Cardiac fibroblast (primary cell): ENCODE data around the gene SMS.
A peak's percentile ranks its signal among the peaks of the same experiment; 100 is the strongest.

Source experiments
- DNase-seq, 2 donors: peaks; one replicate each; pipeline versions ENCODE4 v3.0.0 to v3.0.0-alpha.2; 2010; ENCODE audit warnings: low read depth in 2 of 2
- H3K4me3 ChIP-seq, 2 donors: replicated peaks in 1 of 2; 1 replicate in 1 of 2; 2 replicates in 1 of 2; pipeline ENCODE4 v1.5.1; 2011; ENCODE audit warnings: low read depth in 2 of 2, low read length in 2 of 2, mild to moderate bottlenecking in 2 of 2, moderate library complexity in 1 of 2
- TF ChIP-seq, protein P1 (sequence below): IDR thresholded peaks from one replicate; pipeline ENCODE4 v1.5.1; 2011; ENCODE audit warnings: low read depth, mild to moderate bottlenecking, low read length, inconsistent platforms

The SMS gene

DNA sequence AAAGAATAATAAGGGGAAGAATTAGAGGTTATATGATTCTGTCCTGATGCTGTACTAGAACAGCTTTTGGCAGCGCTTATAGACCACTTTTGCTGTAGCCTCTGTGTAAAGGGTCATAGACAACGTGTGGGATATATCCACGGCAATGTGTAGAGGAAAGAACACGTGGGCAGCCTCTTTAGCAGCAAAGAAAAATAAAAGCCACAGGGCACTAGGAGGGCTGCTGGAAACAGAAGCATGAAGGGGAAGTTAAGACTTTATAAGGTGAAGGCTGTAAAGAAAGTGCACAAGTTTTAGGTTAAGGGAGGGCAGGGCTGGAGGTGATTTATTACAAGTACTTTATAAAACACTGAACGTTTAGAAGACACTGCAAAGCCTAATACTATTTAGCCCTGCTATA is 71.5 kb downstream of the SMS start:
- H3K4me3 ChIP-seq: no peak overlapping the region
- TF ChIP-seq, protein P1, sequence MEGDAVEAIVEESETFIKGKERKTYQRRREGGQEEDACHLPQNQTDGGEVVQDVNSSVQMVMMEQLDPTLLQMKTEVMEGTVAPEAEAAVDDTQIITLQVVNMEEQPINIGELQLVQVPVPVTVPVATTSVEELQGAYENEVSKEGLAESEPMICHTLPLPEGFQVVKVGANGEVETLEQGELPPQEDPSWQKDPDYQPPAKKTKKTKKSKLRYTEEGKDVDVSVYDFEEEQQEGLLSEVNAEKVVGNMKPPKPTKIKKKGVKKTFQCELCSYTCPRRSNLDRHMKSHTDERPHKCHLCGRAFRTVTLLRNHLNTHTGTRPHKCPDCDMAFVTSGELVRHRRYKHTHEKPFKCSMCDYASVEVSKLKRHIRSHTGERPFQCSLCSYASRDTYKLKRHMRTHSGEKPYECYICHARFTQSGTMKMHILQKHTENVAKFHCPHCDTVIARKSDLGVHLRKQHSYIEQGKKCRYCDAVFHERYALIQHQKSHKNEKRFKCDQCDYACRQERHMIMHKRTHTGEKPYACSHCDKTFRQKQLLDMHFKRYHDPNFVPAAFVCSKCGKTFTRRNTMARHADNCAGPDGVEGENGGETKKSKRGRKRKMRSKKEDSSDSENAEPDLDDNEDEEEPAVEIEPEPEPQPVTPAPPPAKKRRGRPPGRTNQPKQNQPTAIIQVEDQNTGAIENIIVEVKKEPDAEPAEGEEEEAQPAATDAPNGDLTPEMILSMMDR: no peak
- no peak for DNase-seq

DNA sequence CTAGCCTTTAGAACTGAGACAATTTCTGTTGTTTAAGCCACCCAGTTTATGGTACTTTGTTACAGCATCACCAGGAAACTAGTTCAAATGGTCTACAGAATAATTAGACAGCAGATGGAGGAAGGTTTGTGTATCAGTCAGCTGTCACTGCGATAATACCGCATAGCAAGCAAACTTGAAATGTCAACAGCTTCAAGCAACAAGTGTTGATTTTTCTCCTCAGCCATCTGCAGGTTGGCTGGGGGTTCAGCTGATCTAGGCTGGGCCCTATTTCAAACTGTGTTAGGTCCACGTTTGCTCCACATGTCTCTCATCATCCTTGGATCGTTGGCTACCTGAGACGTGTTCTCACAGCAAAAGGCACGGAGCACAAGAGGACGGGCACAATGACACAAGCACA is 72.4 kb downstream of the SMS start:
- TF ChIP-seq, protein P1: no peak
- no peak overlapping the region for H3K4me3 ChIP-seq
- DNase-seq: no peak

DNA sequence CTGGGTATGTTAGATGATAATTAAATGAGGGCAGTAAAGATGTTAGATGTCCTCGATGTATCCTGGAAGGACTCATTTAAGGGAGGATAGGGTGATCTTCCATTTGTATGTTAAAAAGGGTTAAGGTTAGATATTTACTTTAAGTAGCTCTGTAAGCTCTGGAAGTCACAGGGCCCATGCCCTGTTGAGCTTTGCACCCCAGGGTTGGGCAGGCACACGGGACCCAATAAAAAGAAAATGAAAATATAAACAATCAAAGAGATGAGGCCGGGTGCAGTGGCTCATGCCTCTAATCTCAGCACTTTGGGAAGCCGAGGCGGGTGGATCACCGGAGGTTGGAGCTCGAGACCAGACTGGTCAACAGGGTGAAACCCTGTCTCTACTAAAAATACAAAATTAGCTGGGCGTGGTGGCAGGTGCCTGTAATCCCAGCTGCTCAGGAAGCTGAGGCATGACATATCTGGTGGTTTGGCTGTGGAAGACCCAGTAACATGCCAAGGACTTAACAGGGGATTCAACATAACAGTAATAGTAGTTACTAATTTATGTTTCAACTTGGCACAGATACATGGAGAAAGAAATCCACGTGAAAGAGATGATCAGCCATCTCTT is 74.7 kb downstream of the SMS start:
- DNase-seq: no peak
- no peak overlapping the region for H3K4me3 ChIP-seq
- TF ChIP-seq, protein P1: no peak

DNA sequence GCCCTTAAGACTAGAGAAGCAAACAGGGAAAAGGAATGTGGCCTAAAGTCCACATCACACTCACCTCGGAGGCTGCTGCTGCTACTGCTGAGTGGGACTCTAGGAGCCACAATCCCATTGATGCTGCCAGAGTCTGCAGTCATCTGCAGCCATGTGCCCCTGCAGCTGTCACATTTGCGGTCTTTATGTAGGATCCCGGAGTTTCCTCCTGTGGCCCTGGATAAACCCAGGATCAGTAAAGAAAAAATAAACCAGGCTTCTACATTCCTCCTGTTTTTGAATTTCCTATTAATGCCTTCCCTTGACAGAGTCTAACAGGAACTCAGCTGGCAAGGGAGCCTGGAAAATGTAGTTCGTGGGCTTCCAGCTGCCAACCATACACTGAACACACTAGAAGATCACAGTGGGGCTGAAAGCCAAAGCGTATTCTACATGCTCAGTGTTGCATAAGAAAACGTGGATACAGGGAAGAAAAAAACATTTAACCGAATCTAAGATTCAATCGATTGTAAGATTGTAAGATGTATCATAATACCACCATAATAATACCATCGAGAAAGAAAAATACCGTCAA is 81.3 kb downstream of the SMS start:
- DNase-seq: no peak
- no peak overlapping the region for H3K4me3 ChIP-seq
- TF ChIP-seq, protein P1: no peak

DNA sequence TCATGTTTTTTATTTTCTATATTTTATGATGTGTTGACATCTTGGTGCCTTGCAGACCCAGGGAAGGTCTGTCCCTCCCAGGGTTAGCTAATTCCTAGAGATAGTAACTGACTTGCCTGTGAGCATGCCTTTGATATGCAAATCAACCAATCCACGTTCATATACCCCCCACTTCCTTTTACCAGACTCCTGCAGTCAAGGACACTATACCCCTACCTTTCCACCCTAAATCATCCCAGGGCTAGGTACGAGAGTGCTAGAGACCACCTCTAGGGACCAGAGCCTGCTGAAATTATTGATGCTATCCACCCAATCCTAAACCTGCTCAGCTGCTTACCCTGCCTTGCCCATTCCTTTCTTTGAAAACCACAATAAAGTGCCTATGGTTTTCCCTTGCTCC is 84.1 kb downstream of the SMS start:
- no peak for DNase-seq
- H3K4me3 ChIP-seq: no peak overlapping the region
- TF ChIP-seq, protein P1: no peak

DNA sequence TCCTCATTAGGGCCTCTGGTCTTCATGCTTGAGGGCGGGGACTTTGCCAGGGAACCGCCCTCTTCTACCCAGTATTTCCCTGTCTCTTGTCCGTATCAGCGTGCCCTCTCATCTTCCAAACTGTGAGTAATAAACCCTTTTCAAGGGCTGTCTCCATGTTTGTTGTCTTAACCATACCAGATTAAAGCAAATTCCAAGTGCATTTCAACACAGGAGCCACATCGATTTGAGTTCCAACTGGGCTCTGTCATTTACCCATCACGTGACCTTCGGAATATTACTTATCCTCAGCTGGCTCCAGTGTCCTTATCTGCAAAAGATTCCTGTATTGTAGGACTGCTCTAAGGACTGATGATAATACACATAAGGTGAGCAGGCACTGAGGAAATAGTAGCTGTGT is 85.2 kb downstream of the SMS start:
- H3K4me3 ChIP-seq: no peak overlapping the region
- TF ChIP-seq, protein P1: no peak
- peak; percentile 6 to 12 for DNase-seq

DNA sequence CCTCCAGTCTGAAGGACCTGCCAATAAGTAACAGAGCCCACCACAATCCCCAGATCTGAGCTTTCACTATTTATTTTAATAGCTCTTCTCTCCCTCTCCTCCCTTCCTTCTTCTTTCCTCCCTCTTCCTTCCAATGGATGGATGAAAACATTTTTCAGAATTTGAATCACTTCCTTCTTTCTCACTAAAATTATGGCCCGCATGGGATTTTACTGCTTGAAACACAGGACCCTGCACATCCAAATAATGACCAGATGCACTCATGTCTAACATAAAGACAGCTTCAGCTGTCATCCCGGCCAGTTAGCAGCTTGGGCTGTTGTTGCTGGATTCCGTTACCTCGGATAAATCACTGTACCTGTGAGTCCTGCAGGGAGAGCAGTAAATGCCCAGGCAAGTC is 86.2 kb downstream of the SMS start:
- TF ChIP-seq, protein P1: no peak
- DNase-seq: no peak
- H3K4me3 ChIP-seq: no peak overlapping the region
